HG03097 (cell line): ENCODE results near the gene FOXD4L1.
A peak's percentile ranks its signal among the peaks of the same experiment; 100 is the strongest.
"Not testable (repeated sequence)": the region's sequence is repeated elsewhere in the genome, so short reads cannot be mapped to it uniquely, and the experiment has no call there.

ENCODE experiments used
- ATAC-seq: cut with Tn5 transposase; IDR thresholded peaks from one replicate; pipeline ENCODE4 v1.9.1; 2021; ENCODE audit not compliant: unreplicated experiment, low FRiP score

Gene FOXD4L1

DNA sequence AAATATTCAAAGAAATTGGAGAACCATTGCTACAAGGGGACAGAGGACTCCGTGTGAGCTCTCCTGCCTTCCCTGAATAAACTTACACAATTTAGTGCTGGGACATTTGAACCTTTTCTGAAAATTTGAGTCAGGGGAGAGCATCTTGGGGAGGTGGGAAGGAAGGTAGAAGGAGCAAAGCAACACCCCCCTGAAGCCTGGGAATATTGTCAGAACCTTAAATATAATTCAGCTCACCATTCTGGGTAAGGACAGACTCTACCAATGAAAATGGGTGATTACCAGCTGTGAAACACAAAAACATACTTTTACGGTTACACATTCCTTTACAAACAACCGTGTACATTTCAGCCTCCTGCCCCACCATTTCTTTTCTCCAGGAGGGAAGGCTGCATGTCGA is at the start of gene FOXD4L1:
FOXD4L1 (plus strand) TSS at position 301 of the 400 bp plus-strand sequence. CDS start 592 bp downstream, outside the sequence.
- not testable (repeated sequence) for ATAC-seq

- not testable (repeated sequence) for ATAC-seq
These were observed 32.7 kb upstream of the FOXD4L1 start for GRCh38 chr2:113465770-113466169.

- ATAC-seq, result not testable (repeated sequence)
These were observed 21.6 kb upstream of the FOXD4L1 start for GRCh38 chr2:113476688-113477368.

DNA sequence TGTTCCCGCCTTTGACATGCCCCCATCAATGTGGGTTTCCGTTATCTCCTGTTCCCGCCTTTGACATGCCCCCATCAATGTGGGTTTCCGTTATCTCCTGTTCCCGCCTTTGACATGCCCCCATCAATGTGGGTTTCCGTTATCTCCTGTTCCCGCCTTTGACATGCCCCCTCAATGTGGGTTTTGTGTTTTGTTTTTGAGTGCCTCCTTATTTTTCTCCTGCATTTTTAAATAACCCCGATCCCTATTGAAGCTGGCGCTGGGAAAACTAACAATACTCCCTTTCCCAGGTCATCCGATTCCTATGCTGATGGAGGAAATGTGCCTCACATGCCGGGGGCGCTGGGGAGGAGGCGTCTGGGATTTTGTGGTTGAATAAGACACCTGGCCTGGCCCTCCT is 1.9 kb upstream of the FOXD4L1 start:
- not testable (repeated sequence) for ATAC-seq

DNA sequence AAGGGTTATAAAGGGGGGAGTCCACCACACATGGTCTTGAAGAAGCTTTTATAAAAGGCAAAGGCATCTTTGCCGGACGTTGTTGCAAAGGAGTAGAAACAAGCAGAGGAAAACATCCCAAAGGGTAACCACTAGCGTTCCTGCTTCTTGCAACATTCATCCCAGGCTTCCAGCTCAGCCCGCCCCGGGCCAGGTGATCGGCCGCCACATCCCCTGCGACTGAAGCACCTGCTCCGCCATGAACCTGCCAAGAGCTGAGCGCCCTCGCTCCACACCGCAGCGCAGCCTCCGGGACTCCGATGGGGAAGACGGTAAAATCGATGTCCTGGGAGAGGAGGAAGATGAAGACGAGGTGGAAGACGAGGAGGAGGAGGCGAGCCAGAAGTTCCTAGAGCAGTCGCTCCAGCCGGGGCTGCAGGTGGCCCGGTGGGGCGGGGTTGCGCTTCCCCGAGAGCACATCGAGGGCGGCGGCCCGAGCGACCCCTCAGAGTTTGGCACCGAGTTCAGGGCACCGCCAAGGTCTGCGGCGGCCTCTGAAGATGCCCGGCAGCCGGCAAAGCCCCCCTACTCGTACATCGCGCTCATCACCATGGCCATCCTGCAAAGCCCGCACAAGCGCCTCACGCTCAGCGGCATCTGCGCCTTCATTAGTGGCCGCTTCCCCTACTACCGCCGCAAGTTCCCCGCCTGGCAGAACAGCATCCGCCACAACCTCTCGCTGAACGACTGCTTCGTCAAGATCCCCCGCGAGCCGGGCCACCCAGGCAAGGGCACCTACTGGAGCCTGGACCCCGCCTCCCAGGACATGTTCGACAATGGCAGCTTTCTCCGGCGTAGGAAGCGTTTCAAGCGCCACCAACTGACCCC is 787 bp downstream of the FOXD4L1 start:
- ATAC-seq, result not testable (repeated sequence)

- not testable (repeated sequence) for ATAC-seq
These were observed 1.6 kb downstream of the FOXD4L1 start for GRCh38 chr2:113499886-113500722.

DNA sequence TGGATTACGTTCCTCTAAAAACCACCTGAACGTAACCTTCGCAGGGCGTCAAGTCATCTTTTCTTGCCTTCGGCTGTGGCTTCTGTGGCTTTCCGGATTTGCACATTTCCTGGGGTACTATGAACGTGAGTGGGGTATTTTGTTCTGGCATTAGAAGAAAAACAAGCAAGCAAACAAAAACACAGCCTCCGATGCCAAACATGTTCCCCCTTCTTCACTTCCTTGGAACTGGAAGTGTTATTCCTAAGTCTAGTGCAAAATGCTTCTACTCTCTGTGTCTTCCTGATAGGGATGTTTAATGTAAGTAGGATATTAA is 2.2 kb downstream of the FOXD4L1 start:
- ATAC-seq, result not testable (repeated sequence)

DNA sequence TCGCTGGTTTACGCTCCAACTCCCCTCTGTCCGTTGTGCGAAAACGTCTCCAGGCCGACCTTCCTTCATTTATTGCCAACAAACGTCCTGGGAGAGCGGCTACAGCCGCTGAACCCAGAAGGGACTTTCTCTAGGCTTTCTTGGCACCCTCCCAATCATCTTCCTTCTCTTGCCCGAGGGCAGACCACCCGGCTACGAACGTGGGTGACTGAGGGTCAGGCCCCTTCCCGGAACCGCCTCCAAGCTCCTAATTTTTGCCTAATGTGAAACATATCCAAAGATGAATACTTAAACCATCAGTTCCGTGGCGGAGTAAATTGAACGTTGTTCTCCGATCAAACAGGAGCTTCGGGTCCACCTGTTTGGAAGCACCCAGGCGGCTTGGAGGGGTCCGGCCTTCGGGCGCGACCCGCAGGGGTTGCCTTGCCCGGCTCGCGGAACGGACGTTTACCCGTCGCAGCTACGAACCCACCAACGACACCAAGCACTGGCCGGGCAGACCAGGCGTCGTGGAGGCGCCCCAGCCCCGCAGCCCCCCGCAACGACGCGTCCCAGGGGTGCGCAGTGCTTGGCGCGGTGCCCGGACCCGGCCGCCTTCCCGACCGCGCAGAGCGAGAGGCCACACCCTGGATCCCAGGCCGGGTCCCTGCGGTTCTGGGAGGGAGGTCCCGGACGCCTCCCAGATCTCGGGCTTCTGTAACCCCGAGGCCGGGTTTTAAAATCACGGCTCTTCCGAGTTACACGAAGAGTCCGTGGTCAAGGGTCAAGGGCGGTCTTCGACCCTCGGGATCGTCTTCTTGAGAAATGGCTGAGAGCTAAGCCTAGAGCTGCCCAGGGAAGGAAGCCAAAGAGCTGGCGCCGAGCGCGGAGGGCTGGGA is 4.0 kb downstream of the FOXD4L1 start:
- not testable (repeated sequence) for ATAC-seq

GRCh38 chr2:113503094-113504042 is 4.9 kb downstream of the FOXD4L1 start:
- peak; percentile 62 for ATAC-seq

GRCh38 chr2:113504081-113504480 is 5.6 kb downstream of the FOXD4L1 start:
- ATAC-seq, result not testable (repeated sequence)

- ATAC-seq, result not testable (repeated sequence)
These were observed 9.1 kb downstream of the FOXD4L1 start for GRCh38 chr2:113507394-113508140.

GRCh38 chr2:113508187-113508586 is 9.7 kb downstream of the FOXD4L1 start:
- ATAC-seq, result not testable (repeated sequence)

- ATAC-seq, result not testable (repeated sequence)
These were observed 12.4 kb downstream of the FOXD4L1 start for GRCh38 chr2:113510913-113511312.

GRCh38 chr2:113511859-113512258 is 13.4 kb downstream of the FOXD4L1 start:
- not testable (repeated sequence) for ATAC-seq

- ATAC-seq, result not testable (repeated sequence)
These were observed 17.0 kb downstream of the FOXD4L1 start for GRCh38 chr2:113515457-113515856.

DNA sequence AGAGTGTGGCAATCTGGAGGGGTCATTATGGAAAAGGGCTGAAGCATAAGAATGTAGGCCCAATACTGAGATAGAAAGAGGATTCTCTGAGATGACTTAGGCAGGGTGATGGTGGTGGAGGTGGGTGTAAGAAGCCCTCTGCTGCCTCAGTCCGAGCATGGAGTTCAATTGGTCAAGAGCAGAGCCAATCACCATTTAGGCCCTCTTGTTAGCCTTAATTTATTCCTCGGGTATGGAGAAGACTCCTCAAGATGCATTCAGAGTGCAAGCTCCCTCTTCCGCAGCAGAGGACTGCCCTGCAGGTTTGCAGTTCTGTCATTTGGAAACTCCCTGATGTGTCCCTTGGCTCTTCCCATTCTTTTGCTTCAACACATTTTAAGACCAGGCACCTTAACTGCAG is 17.5 kb downstream of the FOXD4L1 start:
- ATAC-seq, result not testable (repeated sequence)

GRCh38 chr2:113517025-113517424 is 18.6 kb downstream of the FOXD4L1 start:
- not testable (repeated sequence) for ATAC-seq

- not testable (repeated sequence) for ATAC-seq
These were observed 22.4 kb downstream of the FOXD4L1 start for GRCh38 chr2:113520837-113521236.
